GM11168 (cell line): ENCODE data around the gene SIN3B.

ENCODE experiments used
- in situ Hi-C: fragments of 300-500 bp; cut with MboI; formaldehyde crosslinking; loops from one replicate; pipeline ENCODE4 v1.12.0; 2022; ENCODE audit warnings: low sequenced_read_pairs; ENCODE audit not compliant: unreplicated experiment

The SIN3B gene

DNA sequence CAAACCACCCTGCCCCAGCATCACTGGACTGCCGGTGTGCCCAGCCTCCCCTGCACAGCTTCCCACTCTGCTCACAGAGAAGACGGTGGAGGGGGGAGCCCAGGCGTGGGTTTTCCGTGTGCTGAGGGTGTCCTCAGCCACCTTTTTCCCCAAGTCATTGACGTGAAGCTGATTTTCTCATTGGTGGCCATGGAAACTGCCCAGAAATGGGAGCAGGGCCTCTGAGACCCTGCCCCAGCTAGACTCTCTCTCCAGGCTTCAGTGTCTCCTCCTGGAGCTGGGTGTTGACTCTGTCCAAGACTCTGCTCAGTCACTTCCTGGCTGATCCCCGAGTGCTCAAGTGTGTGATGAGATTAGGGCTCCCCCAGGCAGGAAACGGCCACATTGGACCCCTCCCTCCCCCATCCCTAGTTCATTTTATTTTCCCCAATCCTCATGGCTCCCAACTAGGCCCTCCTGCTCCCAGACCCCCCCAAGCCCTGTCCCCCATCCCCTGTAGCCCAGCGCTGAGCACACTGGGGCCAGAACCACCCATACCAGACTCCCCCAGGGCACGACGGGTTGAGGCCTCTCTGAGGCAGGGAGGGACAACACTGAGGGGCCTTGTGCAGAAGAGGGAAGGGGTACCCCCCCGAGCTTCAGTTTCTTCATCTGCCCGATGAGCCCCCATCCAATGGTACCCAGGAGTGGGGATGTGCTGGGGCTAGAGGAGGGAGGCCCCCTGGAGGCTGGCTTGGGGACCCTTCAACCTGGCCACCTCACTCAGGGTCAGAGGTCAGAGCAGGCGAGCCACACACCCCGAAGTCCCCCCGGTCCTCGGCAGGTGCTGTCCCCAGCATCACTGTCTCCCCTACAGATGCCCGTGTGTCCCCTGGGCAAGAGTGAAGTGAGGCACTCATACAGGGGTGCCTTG lies 58.4 kb downstream of the SIN3B start:
- in situ Hi-C loops, result no loop called here

DNA sequence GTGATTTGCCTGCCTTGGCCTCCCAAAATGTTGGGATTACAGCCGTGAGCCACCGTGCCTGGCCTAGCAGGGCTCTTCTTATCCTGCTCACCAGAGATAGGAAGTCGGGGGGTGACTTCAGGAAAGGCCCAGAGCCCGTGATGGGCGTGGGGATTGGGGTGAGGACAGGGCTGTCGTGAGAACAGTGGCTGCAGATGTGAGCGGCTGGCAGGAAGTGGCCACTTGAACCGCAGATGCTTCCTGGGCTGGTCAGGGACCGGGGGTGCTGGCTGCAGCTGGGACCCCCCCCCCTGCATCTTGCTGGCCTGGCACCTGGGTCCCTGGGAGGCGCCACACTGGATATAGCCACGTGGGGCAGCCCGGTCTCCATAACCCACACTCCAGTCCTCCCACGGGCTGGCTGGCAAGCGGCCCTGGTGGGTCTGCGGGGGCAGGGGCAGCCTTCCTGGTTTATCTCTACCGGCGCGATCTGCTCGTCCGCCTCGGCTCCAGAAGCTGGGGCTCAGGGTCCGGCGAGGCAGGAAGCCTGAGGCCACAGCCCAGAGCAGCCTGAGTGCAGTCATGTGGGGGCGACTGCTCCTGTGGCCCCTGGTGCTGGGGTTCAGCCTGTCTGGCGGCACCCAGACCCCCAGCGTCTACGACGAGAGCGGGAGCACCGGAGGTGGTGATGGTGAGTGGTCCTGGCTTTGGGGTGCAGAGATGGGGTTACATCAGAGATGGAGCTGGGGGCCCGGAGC lies 59.6 kb downstream of the SIN3B start, which contains the start of gene F2RL3:
TSS of gene F2RL3 (plus strand) at position 371 of the 737 bp plus-strand sequence. CDS start at position 562, 191 bp downstream.
- in situ Hi-C loops, result no loop called here

DNA sequence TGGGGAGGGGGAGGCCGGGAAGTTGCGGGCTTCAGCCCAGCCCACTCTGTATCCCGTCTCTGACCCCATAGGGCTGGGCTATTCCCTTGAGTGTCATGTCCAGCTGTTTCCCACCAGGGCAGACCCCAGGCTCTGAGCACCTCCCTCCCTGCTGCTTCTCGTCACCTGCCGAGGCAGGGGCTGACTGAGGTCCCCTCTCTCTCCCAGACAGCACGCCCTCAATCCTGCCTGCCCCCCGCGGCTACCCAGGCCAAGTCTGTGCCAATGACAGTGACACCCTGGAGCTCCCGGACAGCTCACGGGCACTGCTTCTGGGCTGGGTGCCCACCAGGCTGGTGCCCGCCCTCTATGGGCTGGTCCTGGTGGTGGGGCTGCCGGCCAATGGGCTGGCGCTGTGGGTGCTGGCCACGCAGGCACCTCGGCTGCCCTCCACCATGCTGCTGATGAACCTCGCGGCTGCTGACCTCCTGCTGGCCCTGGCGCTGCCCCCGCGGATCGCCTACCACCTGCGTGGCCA lies 60.2 kb downstream of the SIN3B start:
- in situ Hi-C loops, result no loop called here

DNA sequence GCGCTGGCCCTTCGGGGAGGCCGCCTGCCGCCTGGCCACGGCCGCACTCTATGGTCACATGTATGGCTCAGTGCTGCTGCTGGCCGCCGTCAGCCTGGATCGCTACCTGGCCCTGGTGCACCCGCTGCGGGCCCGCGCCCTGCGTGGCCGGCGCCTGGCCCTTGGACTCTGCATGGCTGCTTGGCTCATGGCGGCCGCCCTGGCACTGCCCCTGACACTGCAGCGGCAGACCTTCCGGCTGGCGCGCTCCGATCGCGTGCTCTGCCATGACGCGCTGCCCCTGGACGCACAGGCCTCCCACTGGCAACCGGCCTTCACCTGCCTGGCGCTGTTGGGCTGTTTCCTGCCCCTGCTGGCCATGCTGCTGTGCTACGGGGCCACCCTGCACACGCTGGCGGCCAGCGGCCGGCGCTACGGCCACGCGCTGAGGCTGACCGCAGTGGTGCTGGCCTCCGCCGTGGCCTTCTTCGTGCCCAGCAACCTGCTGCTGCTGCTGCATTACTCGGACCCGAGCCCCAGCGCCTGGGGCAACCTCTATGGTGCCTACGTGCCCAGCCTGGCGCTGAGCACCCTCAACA lies 60.8 kb downstream of the SIN3B start:
- in situ Hi-C loops, result no loop called here

DNA sequence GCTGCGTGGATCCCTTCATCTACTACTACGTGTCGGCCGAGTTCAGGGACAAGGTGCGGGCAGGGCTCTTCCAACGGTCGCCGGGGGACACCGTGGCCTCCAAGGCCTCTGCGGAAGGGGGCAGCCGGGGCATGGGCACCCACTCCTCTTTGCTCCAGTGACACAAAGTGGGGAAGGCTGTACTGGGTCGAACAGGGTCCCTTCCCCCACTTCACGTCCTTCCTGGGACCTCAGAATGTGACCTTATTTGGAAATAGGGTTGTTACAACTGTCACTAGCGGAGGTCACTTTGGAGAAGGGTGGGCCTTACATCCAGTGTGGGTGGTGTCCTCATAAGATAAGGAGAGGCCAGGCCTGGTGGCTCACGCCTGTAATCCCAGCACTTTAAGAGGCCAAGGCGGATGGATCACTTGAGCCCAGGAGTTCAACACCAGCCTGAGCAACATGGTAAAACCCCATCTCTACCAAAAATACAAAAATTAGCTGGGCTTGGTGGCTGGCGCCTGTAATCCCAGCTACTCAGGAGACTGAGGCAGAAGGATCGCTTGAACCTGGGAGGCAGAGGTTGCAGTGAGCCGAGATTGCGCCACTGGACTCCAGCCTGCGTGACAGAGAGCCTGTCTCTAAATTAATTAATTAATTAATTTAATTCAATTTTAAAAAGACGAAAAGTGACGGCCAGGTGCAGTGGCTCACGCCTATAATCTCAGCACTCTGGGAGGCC lies 61.4 kb downstream of the SIN3B start:
- in situ Hi-C loops, result no loop called here

DNA sequence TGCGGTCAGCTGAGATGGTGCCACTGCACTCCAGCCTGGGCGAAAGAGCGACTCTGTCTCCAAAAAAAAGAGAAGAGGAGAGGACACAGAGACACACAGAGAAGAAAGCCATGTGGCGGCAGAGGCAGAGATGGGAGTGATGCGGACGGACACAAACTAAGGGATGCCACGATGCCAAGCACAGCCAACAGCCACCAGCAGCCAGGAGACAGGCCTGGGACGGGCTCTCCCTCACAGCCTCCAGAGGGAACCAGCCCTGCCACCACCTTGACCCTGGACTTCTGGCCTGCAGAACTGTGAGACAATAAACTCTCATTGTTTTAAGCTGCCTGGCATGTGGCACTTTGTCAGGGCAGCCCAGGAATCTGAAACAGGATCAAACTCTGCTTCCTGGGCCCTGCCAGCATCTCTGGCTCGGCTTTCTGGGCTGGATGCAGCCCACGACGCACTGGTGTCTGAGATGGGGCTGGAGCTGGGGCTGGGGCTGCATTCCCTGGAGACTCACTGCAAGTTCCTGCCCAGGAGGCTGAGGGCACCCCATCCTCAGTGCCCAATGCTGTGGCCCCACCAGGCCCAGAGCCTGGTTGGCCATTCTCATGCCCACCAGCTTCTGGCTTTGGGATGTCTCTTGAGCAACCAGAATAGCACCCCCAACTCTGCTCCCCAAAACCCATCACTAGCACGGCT lies 62.6 kb downstream of the SIN3B start:
- in situ Hi-C loops, result no loop called here

DNA sequence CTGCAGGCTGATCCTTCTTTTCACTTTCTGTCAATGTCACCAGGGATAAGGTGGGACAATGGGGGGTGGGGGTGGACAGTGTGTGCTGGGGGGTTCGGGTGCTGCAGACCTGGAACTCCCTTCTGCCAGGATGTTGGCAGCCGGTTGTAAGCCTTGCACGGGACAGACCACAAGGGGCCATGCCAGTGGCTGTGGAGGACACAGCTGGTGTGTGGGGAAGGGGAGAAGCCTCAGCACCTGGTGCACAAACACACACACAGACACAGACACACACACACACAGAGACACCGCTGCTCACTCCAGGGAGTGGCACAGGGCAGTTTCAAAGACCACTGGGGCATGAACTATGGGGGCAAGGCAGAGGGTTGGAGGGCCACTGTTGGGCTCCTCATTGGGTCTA lies 63.2 kb downstream of the SIN3B start:
- in situ Hi-C loops, result no loop called here

DNA sequence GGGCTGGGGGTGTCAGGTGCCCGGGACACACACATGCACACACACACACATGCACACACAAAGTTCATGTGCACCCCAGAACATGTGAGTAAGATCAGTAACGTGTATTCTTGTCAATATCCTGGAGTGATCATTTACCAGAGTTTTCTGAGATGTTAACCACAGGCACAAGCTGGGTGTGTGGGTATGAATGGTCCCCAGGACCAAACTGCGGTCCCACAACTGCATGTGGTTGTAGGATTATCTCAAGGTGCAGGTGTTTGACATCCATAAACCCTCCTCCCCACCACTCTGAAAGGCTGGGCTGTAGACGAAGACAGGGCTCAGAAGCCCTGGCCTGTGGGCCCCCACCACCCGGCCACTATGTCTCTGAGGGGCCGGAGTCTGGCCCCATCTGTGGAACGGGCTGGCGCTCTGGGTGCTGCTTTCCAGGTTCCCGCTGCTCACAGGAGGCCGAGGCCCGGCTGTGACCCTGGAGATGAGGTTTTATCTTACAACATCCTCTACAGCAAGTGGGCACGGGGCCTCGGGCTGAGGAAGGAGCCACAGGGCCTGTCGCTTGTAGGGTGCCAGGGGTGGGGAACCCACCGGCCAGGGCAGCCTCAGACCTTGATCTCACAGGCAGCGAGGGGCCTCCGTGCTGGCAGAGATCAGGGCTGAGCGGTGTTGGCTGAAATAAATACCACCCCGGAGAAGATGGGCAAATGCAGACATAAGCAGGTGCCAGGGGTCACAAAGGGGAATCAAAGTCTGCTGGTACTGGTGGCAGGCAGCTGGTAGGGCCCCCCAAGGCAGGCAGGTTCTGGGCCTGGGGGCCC lies 63.9 kb downstream of the SIN3B start:
- in situ Hi-C loops, result no loop called here

DNA sequence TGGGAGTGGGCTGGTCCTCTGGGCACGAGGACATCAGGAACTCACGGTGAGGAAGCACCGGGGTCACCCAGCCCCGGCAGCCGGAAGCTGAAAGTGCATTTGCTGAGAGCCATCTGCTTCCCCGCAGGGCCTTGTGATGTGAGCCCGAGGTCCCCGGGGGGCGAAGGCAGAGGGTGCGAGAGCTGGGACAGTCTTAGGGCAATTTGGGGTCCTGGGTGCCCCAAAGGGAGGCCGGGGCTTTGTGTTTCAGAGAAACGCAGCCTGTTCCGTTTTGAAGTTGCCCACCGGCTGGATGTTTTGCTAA lies 64.4 kb downstream of the SIN3B start:
- in situ Hi-C loops, result no loop called here

DNA sequence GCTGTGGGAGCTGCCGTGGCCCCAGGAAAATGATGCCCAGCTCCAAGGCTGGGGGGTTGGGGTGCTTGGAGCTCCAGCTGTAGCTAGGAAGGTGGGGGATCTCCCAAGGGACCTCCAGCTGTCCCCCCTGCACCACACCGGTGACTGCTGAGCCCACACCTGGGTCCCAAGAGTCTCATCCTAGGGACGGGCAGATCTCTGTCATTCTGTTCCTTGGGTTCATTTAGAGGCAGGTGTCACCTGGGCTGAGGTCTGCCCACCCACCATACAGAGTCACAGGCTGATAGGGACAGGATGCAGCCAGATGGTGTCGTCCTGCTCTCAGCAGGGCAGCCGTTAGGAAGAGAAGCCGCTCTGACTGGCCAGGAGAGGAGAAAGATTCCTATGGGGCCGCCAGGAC lies 64.9 kb downstream of the SIN3B start:
- in situ Hi-C loops, result no loop called here

DNA sequence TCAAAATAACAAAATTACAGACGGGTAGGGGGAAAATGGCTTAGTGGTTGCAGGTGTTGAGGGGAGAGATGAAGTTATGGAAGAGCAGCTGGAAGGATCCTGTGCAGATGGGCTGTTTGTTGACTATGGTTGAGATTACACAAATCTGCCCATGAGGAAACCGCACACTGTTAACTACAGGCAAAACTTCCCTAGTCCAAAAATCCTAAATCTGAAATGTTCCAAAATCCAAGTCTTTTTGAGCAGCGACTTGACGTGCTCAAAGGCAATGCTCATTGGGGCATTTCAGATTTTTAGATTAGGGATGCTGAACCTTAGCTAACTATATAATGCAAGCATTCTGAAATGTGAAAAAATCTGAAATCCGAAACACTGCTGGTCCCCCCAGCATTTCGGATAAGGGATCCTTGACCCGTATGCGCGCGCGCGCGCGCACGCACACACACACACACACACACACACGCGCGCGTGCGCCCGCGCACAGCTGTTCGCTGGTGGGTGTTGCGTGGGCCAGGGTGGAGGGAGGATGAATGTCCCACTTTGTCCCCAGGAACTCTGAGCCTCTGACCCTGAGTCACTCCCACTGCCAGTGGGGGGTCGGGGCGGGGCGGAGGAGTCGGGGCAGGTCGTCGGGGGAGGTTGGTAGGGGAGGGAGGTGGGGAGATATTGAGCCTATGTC lies 66.4 kb downstream of the SIN3B start:
- in situ Hi-C loops, result loop anchor here (5.0 kb wide), 1 partner anchor 48 kb away; no protein-coding TSS in a partner anchor

DNA sequence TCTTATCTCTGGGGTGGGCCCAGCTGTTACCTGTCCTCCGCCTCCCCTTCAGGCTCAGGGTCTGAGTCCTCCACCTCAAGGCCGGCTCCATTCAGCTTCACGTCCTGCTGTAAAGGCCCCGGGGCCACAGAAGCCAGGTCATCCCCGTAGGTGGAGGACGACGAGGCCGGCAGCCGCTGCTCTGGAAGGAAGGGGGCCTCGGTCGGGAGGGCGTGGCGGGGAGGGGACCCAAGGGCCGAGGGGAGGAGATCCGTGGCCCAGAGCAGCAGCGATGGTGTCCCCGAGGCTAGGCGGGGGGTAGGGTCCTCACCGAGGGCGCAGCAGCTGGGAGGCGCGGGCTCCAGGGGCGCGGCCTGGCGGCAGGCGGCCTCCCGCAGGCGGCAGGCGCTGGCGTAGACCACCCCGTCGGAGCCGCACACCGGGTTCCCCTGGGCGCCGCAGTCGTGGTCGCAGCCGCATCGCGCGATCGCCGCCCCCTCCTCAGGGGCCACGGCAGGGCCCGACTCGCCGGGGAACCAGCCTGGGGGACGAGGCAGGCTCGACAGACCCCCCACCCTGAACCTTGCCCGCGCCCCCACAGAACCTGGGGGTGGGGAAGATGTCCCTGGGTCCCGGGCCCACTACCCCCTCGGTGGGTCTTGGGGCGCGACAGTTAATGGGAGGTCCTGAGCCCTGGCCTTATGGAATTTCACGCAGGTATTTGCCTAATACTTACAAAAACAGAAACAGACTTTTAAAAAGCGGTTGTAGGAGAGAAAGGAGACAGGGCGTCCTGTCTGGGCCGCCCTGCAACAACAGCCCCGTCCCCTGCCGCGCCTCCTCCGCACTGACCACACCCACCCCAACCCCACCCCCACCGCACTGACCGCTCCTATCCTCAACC lies 67.2 kb downstream of the SIN3B start:
- in situ Hi-C loops, result loop anchor here (5.0 kb wide), 1 partner anchor 49 kb away; no protein-coding TSS in a partner anchor

DNA sequence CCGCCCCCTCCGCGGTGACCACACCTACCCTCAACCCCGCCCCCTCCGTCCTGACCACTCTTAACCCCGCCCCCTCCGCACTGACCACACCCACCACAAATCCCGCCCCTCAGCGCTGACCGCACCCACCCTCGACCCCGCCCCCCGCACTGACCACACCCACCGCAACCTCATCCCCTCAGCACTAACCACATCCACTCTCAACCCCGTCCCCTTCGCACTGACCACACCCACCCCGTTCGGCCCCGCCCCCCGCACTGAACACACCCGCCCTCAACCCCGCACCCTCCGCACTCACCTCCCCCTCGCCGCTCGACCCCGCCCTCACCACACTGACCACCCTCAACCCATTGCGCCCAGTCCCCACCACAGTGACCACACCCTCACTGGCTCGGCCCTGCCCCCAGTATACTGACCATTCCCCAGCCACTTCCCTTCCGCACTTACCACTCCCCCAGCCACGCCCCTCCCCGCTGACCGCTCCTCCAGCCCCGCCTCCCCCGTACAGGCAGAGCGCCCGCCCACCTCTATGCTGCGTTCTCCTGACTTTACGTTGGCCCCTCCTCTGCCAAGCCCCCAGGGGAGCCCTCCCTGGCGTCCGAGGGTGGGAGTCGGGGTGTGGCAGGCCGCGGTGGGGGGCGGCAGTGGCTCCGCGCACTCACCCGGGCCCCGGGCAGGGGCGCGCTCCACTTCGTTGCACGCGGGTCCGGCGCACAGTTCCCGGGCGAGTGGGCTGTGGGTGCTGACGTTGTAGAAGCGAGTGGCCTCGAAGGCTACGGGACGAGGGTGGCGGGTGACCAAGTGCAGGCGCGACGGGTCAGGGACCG lies 68.0 kb downstream of the SIN3B start:
- in situ Hi-C loops, result loop anchor here (5.0 kb wide), 1 partner anchor 50 kb away; no protein-coding TSS in a partner anchor

DNA sequence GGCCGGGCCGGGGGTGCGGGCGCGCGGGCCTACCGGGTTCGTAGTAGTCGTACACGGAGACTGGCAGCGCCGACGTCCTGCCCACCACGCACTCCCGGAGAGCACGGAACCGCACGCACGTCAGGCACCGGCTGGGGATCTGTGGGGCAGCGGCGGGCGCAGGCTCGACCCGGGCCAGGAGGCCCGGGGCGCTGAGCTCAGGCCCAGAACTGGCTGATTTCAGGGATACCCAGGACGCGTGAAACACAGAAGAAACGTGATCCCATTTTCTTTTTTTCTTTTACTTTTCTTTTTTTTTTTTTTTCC lies 68.6 kb downstream of the SIN3B start:
- in situ Hi-C loops, result loop anchor here (5.0 kb wide), 1 partner anchor 51 kb away; no protein-coding TSS in a partner anchor

DNA sequence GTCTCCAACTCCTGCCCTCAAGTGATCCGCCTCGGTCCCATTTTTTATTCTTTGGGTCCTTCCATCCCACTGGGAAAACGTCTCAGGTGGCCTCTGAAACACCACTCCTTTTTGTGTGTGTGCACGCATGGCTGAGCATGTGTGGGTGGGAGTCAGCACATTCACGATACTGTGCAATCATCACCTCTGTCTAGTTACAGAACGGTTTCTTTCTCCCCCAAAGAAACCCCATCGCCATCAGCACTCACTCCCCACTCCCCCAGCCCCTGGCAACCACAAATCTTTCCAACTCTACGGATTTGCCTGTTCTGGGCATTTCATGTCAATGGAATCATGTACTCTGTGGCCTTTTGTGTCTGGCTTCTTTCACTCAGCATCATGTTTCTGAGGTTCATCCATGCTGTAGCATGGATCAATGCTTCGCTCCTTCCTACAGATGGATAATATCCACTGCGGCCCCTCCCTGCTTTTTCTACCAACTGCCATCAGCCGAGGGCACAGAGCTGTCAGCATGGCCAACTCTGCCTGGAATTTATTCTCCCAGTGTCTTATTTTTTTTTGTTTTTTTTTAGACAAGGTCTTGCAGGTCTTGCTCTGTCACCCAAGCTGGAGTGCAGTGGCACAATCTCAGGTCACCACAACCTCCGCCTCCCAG lies 69.3 kb downstream of the SIN3B start:
- in situ Hi-C loops, result loop anchor here (5.0 kb wide), 1 partner anchor 51 kb away; no protein-coding TSS in a partner anchor

DNA sequence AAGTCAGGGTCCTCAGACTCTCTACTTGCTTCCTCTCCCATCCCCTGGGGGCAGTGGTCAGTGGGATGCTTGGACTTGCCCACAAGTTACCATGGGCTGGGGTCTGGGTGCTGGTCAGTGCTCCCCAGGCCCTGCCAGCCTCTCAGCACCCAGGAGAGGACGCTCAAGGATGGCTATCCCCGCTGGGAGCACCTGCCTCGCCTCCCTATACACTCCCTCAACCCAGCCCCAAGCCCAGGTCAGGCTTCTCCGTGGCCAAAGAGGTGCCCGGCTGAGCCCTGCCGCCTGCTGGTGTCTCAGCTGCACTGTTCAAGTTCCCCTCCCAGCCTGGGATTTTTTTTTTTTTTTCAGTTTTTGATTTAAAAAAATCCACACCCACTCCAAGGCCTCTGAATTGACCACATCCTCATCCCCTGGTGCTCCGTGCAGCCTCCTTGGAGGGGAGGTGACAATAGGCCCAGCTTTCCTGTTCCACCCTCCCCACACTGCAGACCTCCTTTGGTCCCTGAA lies 70.4 kb downstream of the SIN3B start:
- in situ Hi-C loops, result loop anchor here (5.0 to 25.0 kb wide), 2 partner anchors 52 to 137 kb away; no protein-coding TSS in a partner anchor
